ENCODE data around the gene RBM23. TPM values are rescaled to one million over a fixed set of nuclear protein-coding genes. Genes with fewer than 3 reads are reported as not detected.

Gene RBM23
- total RNA-seq, 1 experiment from 2014 or later, result 42.4 TPM

GRCh38 chr14:22898302-22899090, 20.5 kb downstream of the RBM23 start:
- POLR2A ChIA-PET, result interaction anchor here (2.1 kb wide), 1 partner anchor 12 kb away, joined by 5 read pairs; no protein-coding TSS in a partner anchor
- DNase-seq (ENCODE audit: low spot score), result no peak
- no peak overlapping the region for H3K27ac Mint-ChIP-seq
- H3K4me1 Mint-ChIP-seq, result peaks cover 12% of the 10 kb centered on the region
- ATAC-seq, result no peak
- H3K27me3 Mint-ChIP-seq (ENCODE audit: low read depth), result peaks cover 54% of the 10 kb centered on the region
- peaks cover 26% of the 10 kb centered on the region for H3K36me3 Mint-ChIP-seq
- CTCF ChIA-PET, result interaction anchor here (0.5 to 2.3 kb wide), 3 partner anchors 9 to 342 kb away, joined by 4 to 24 read pairs (median 9); no protein-coding TSS in a partner anchor
- no peak for TF ChIP-seq HMGXB4 (CRISPR knock-in tag; IDR thresholded peaks at IDR 0.05)
- TF ChIP-seq SOX15 (CRISPR knock-in tag; IDR thresholded peaks at IDR 0.05), result no peak
- no peak for TF ChIP-seq ZNF671 (CRISPR knock-in tag; IDR thresholded peaks at IDR 0.05)
- TF ChIP-seq ZBTB21 (CRISPR knock-in tag; IDR thresholded peaks at IDR 0.05; ENCODE audit: borderline replicate concordance), result no peak
- TF ChIP-seq TEAD4 (CRISPR knock-in tag; IDR thresholded peaks at IDR 0.05), result no peak
- no peak for TF ChIP-seq FOXP4 (CRISPR knock-in tag; IDR thresholded peaks at IDR 0.05)
- no peak for TF ChIP-seq ZNF416 (CRISPR knock-in tag; IDR thresholded peaks at IDR 0.05)
- no peak for TF ChIP-seq CREB1 (CRISPR knock-in tag; IDR thresholded peaks at IDR 0.05)
- TF ChIP-seq ATF6 (CRISPR knock-in tag; IDR thresholded peaks at IDR 0.05), result no peak
- no peak for TF ChIP-seq MLX (CRISPR knock-in tag; IDR thresholded peaks at IDR 0.05)
- TF ChIP-seq ZNF281 (CRISPR knock-in tag; IDR thresholded peaks at IDR 0.05), result no peak
- H3K9me3 Mint-ChIP-seq, result no peaks in the 10 kb centered on the region
- H3K4me3 Mint-ChIP-seq, result no peak overlapping the region

- ATAC-seq, result no peak
- Mint-ChIP-seq H3K36me3 (peaks cover 20% of the 10 kb centered on the region), H3K27me3 (ENCODE audit: low read depth) (peaks cover 56% of the 10 kb centered on the region), H3K4me1 (peaks cover 16% of the 10 kb centered on the region), H3K9me3 (no peaks in the 10 kb centered on the region), H3K27ac (no peak overlapping the region), H3K4me3 (no peak overlapping the region)
- CTCF ChIA-PET, result interaction anchor here (0.6 to 1.1 kb wide), 5 partner anchors 14 to 171 kb away, joined by 3 to 6 read pairs (median 5); partner anchors contain the start of gene REM2
- no peak for DNase-seq (ENCODE audit: low spot score)
- POLR2A ChIA-PET, result interaction anchor here (1.3 kb wide), 1 partner anchor 75 kb away, joined by 3 read pairs; no protein-coding TSS in a partner anchor
- TF ChIP-seq ARID4B (CRISPR knock-in tag; IDR thresholded peaks at IDR 0.05; ENCODE audit: borderline replicate concordance) (no peak), ZNF396 (CRISPR knock-in tag; IDR thresholded peaks at IDR 0.05; ENCODE audit: borderline replicate concordance) (no peak), FOXJ3 (CRISPR knock-in tag; IDR thresholded peaks at IDR 0.05; ENCODE audit: borderline replicate concordance) (no peak), ZNF121 (CRISPR knock-in tag; IDR thresholded peaks at IDR 0.05) (no peak)
Observed at GRCh38 chr14:22897357-22897756, 21.6 kb downstream of the RBM23 start.

Data from WTC11 (cell line).